PFSK-1 (cell line): ENCODE results near the gene GDAP1L1.

Source experiments
- FOXP2 ChIP-seq: optimal IDR thresholded peaks from 2 replicates; pipeline ENCODE3; 2011; ENCODE audit warnings: borderline replicate concordance, control low read depth, inconsistent platforms; ENCODE audit not compliant: insufficient read depth; ENCODE audit errors: extremely low read length, extremely low read depth
- POLR2AphosphoS5 ChIP-seq: IDR thresholded peaks from 2 replicates; pipeline ENCODE4 v1.6.1; 2012; ENCODE audit warnings: low read depth, mild to moderate bottlenecking, control low read depth, low read length, moderate library complexity
- REST ChIP-seq, 2 experiments: IDR thresholded peaks; 2 replicates each; pipeline versions ENCODE4 v1.6.1 to v1.8.0; 2011 to 2012; ENCODE audit warnings: low read depth in 2 of 2, low read length in 2 of 2, control low read depth in 1 of 2, inconsistent platforms in 1 of 2, mild to moderate bottlenecking in 1 of 2, moderate library complexity in 1 of 2; ENCODE audit not compliant: insufficient read depth in 1 of 2
- SIN3A ChIP-seq: IDR thresholded peaks from 2 replicates; pipeline ENCODE4 v1.6.1; 2012; ENCODE audit warnings: mild to moderate bottlenecking, low read length, moderate library complexity, borderline replicate concordance; ENCODE audit not compliant: insufficient read depth
- TAF1 ChIP-seq: IDR thresholded peaks from 2 replicates; pipeline ENCODE4 v1.6.1; 2012; ENCODE audit warnings: low read length, control low read depth, borderline replicate concordance; ENCODE audit not compliant: insufficient read depth

GDAP1L1 gene

GRCh38 chr20:44231193-44231592, 15.9 kb upstream of the GDAP1L1 start:
- TF ChIP-seq TAF1, result no peak
- no peak for TF ChIP-seq FOXP2
- no peak for TF ChIP-seq REST (IDR thresholded peaks at IDR 0.05; ENCODE audit: insufficient read depth in 1 of 2, low read depth in 2 of 2, low read length in 2 of 2)
- no peak for TF ChIP-seq SIN3A
- no peak for TF ChIP-seq POLR2AphosphoS5

- TF ChIP-seq REST (IDR thresholded peaks at IDR 0.05; ENCODE audit: insufficient read depth in 1 of 2, low read depth in 2 of 2, low read length in 2 of 2) (no peak), POLR2AphosphoS5 (no peak), FOXP2 (no peak), TAF1 (no peak), SIN3A (no peak)
Measured at GRCh38 chr20:44231713-44232468, 15.2 kb upstream of the GDAP1L1 start.

- TF ChIP-seq REST (IDR thresholded peaks at IDR 0.05; ENCODE audit: insufficient read depth in 1 of 2, low read depth in 2 of 2, low read length in 2 of 2), result no peak
- no peak for TF ChIP-seq TAF1
- TF ChIP-seq SIN3A, result no peak
- no peak for TF ChIP-seq FOXP2
- TF ChIP-seq POLR2AphosphoS5, result no peak
Measured at GRCh38 chr20:44233436-44234016, 13.6 kb upstream of the GDAP1L1 start.

- TF ChIP-seq FOXP2 (no peak), REST (IDR thresholded peaks at IDR 0.05; ENCODE audit: insufficient read depth in 1 of 2, low read depth in 2 of 2, low read length in 2 of 2) (no peak), POLR2AphosphoS5 (no peak), TAF1 (no peak)
Measured at GRCh38 chr20:44234566-44235317, 12.4 kb upstream of the GDAP1L1 start.
